Measurements from ENCODE around the gene TBC1D4.

GRCh38 chr13:75383064-75383715 lies 98.8 kb downstream of the TBC1D4 start:
- TF ChIP-seq POLR2AphosphoS5 (IDR thresholded peaks at IDR 0.05; ENCODE audit: low read depth) = no peak
- TF ChIP-seq CTCF (conservative IDR thresholded peaks at IDR 0.05; ENCODE audit: low read depth in 2 of 2) = no peak
- no peak for TF ChIP-seq EZH2phosphoT487 (IDR thresholded peaks at IDR 0.05; ENCODE audit: unreplicated experiment)
- TF ChIP-seq EZH2 (IDR thresholded peaks at IDR 0.05; ENCODE audit: low read depth, unreplicated experiment) = no peak
- TF ChIP-seq CREB1 (CRISPR knock-in tag; IDR thresholded peaks at IDR 0.05; ENCODE audit: low read depth) = no peak
- TF ChIP-seq JUNB (IDR thresholded peaks at IDR 0.05; ENCODE audit: unreplicated experiment) = no peak
- TF ChIP-seq ZNF114 (CRISPR knock-in tag; IDR thresholded peaks at IDR 0.05) = no peak
- TF ChIP-seq ZNF331 (CRISPR knock-in tag; IDR thresholded peaks at IDR 0.05; ENCODE audit: low read depth) = no peak
- TF ChIP-seq REST (IDR thresholded peaks at IDR 0.05; ENCODE audit: unreplicated experiment) = no peak
- TF ChIP-seq NANOG (IDR thresholded peaks at IDR 0.05; ENCODE audit: borderline replicate concordance) = no peak
- no peak for TF ChIP-seq STAT1 (IDR thresholded peaks at IDR 0.05; ENCODE audit: unreplicated experiment)
- TF ChIP-seq ETS1 (IDR thresholded peaks at IDR 0.05) = no peak
